ENCODE results near the gene TNFRSF19.

Gene TNFRSF19

DNA sequence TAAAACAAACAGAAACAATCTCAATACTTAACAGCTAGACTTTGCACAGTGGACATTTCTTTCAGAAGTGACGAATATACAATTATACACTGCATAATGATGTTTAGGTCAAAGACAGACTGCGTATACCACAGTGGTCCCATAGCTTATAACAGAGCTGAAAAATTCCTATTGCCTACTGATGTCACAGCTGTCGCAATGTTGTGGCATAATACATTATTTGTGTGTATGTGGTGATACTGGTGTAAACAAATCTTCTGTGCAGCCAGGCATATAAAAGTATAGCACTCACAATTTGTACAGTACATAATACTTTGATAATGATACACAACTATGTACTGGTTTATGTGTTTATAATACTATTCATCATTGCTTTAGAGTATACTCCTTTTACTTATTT is 116.7 kb downstream of the TNFRSF19 start:
- H3K27ac ChIP-seq (ENCODE audit: low read depth, low read length): no peak overlapping the region
- H3K23ac ChIP-seq (ENCODE audit: low read length): no peak overlapping the region
- H4K8ac ChIP-seq (ENCODE audit: low read depth, low read length): no peak overlapping the region
- H3K18ac ChIP-seq (ENCODE audit: low read length): no peak overlapping the region
- H2BK5ac ChIP-seq (ENCODE audit: low read length): no peak overlapping the region
- no peak overlapping the region for H3K9ac ChIP-seq (ENCODE audit: low read length)
- H3K56ac ChIP-seq (ENCODE audit: low read length): no peak overlapping the region
- H3K36me3 ChIP-seq (ENCODE audit: control insufficient read depth, insufficient read depth, low read length): no peaks in the 10 kb centered on the region
- H2AK5ac ChIP-seq (ENCODE audit: low read length): no peak overlapping the region
- H2BK120ac ChIP-seq (ENCODE audit: low read depth, low read length): no peak overlapping the region
- no peak for DNase-seq
- H3K4ac ChIP-seq (ENCODE audit: low read depth, low read length): no peak overlapping the region
- H4K5ac ChIP-seq (ENCODE audit: low read length): no peak overlapping the region
- H3K4me2 ChIP-seq (ENCODE audit: low read length): no peak overlapping the region
- H3K79me1 ChIP-seq (ENCODE audit: low read length): no peaks in the 10 kb centered on the region
- H3K4me1 ChIP-seq (ENCODE audit: control insufficient read depth, low read depth, low read length): no peaks in the 10 kb centered on the region
- no peaks in the 10 kb centered on the region for H3K27me3 ChIP-seq (ENCODE audit: insufficient read depth, low read length, poor library complexity)
- H2BK15ac ChIP-seq (replicated peaks; ENCODE audit: low read depth): no peak overlapping the region
- no peaks in the 10 kb centered on the region for H3K79me2 ChIP-seq (ENCODE audit: control insufficient read depth, insufficient read depth, low read length)
- WGBS (ENCODE audit: extremely low coverage, insufficient coverage, low lambda C conversion rate): no CpG with 5 or more reads among the region's 3 CpGs
- no peak overlapping the region for H3K4me3 ChIP-seq (ENCODE audit: low read length)

DNA sequence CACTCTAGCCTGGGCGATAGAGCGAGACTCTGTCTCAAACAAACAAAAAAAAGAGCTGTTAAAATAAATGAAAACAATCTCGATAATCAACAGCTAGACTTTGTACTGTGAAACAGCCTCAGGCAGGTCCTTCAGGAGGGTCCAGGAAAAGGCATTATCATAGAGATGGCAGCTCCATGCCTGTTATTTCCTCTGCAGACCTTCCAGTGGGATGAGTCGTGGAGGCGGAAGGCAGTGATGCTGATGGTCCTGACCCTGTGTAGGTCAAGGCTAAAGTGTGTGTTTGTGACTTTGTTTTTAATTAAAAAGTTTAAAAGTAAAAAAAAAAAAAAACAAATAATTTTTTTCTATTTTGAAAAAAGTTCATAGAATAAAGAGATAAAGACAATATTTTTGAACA is 117.4 kb downstream of the TNFRSF19 start:
- Histone ChIP-seq H4K5ac (ENCODE audit: low read length) (no peak overlapping the region), H2BK5ac (ENCODE audit: low read length) (no peak overlapping the region), H3K79me1 (ENCODE audit: low read length) (no peaks in the 10 kb centered on the region), H3K4me1 (ENCODE audit: control insufficient read depth, low read depth, low read length) (no peaks in the 10 kb centered on the region), H3K27ac (ENCODE audit: low read depth, low read length) (no peak overlapping the region), H2AK5ac (ENCODE audit: low read length) (no peak overlapping the region), H3K4me2 (ENCODE audit: low read length) (no peak overlapping the region), H2BK15ac (replicated peaks; ENCODE audit: low read depth) (no peak overlapping the region), H3K4me3 (ENCODE audit: low read length) (no peak overlapping the region), H3K36me3 (ENCODE audit: control insufficient read depth, insufficient read depth, low read length) (no peaks in the 10 kb centered on the region), H3K27me3 (ENCODE audit: insufficient read depth, low read length, poor library complexity) (no peaks in the 10 kb centered on the region), H3K23ac (ENCODE audit: low read length) (no peak overlapping the region), H3K56ac (ENCODE audit: low read length) (no peak overlapping the region), H3K79me2 (ENCODE audit: control insufficient read depth, insufficient read depth, low read length) (no peaks in the 10 kb centered on the region), H3K4ac (ENCODE audit: low read depth, low read length) (no peak overlapping the region), H3K18ac (ENCODE audit: low read length) (no peak overlapping the region), H3K9ac (ENCODE audit: low read length) (no peak overlapping the region), H2BK120ac (ENCODE audit: low read depth, low read length) (no peak overlapping the region), H4K8ac (ENCODE audit: low read depth, low read length) (no peak overlapping the region)
- WGBS (ENCODE audit: extremely low coverage, insufficient coverage, low lambda C conversion rate): no CpG with 5 or more reads among the region's 5 CpGs
- no peak for DNase-seq

DNA sequence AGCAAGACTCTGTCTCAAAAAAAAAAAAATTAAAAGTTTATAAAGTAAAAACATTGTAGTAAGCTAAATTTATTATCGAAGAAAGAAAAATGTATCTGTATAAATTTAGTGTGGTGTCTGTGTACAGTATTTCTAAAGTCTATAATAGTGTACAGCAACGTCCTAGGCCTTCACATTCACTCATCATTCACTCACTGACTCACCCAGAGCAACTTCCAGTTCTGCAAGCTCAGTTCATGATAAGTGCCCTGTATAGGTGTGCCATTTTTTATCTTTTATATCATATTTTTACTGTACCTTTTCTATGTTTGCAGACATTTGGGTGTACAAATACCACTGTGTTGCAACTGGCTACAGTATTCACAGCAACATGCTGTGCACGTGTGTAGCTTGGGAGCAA is 118.1 kb downstream of the TNFRSF19 start:
- H2BK120ac ChIP-seq (ENCODE audit: low read depth, low read length): no peak overlapping the region
- H3K79me1 ChIP-seq (ENCODE audit: low read length): no peaks in the 10 kb centered on the region
- H3K9ac ChIP-seq (ENCODE audit: low read length): no peak overlapping the region
- H3K27ac ChIP-seq (ENCODE audit: low read depth, low read length): no peak overlapping the region
- no peak overlapping the region for H3K4me3 ChIP-seq (ENCODE audit: low read length)
- no peaks in the 10 kb centered on the region for H3K36me3 ChIP-seq (ENCODE audit: control insufficient read depth, insufficient read depth, low read length)
- no peak overlapping the region for H3K23ac ChIP-seq (ENCODE audit: low read length)
- no peak overlapping the region for H3K4me2 ChIP-seq (ENCODE audit: low read length)
- WGBS (ENCODE audit: extremely low coverage, insufficient coverage, low lambda C conversion rate): no CpG with 5 or more reads among the region's 3 CpGs
- H4K8ac ChIP-seq (ENCODE audit: low read depth, low read length): no peak overlapping the region
- H3K27me3 ChIP-seq (ENCODE audit: insufficient read depth, low read length, poor library complexity): no peaks in the 10 kb centered on the region
- H3K4ac ChIP-seq (ENCODE audit: low read depth, low read length): no peak overlapping the region
- no peak overlapping the region for H2BK5ac ChIP-seq (ENCODE audit: low read length)
- H3K4me1 ChIP-seq (ENCODE audit: control insufficient read depth, low read depth, low read length): no peaks in the 10 kb centered on the region
- no peak overlapping the region for H3K56ac ChIP-seq (ENCODE audit: low read length)
- H3K18ac ChIP-seq (ENCODE audit: low read length): no peak overlapping the region
- no peak overlapping the region for H4K5ac ChIP-seq (ENCODE audit: low read length)
- H2BK15ac ChIP-seq (replicated peaks; ENCODE audit: low read depth): no peak overlapping the region
- H2AK5ac ChIP-seq (ENCODE audit: low read length): no peak overlapping the region
- H3K79me2 ChIP-seq (ENCODE audit: control insufficient read depth, insufficient read depth, low read length): no peaks in the 10 kb centered on the region
- no peak for DNase-seq

DNA sequence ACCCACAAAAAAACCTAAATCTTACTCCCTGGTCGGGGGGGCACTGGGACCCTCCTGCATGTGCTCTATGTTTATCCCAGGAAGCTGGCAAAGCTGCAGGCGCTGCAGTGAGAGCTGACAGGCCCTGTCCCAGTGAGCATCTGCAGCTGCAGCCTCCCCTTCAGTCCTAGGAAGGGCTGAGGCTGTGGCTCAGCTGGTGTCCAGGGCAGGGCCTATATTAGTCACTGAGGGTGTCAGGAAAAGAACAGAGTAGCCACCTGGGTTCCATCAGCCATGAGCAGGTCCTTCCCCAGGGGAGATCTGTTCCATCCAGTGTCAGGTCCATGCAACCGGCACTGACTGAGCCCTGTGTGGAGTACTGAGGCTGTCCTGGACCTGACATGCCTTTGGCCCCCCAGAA is 120.5 kb downstream of the TNFRSF19 start:
- no CpG with 5 or more reads among the region's 3 CpGs for WGBS (ENCODE audit: extremely low coverage, insufficient coverage, low lambda C conversion rate)
- H3K4me1 ChIP-seq (ENCODE audit: control insufficient read depth, low read depth, low read length): no peaks in the 10 kb centered on the region
- DNase-seq: no peak
- H3K27me3 ChIP-seq (ENCODE audit: insufficient read depth, low read length, poor library complexity): no peaks in the 10 kb centered on the region
- no peak overlapping the region for H2BK15ac ChIP-seq (replicated peaks; ENCODE audit: low read depth)
- H3K18ac ChIP-seq (ENCODE audit: low read length): no peak overlapping the region
- no peak overlapping the region for H3K4me3 ChIP-seq (ENCODE audit: low read length)
- no peak overlapping the region for H3K27ac ChIP-seq (ENCODE audit: low read depth, low read length)
- H2AK5ac ChIP-seq (ENCODE audit: low read length): no peak overlapping the region
- H3K56ac ChIP-seq (ENCODE audit: low read length): no peak overlapping the region
- H3K79me2 ChIP-seq (ENCODE audit: control insufficient read depth, insufficient read depth, low read length): no peaks in the 10 kb centered on the region
- no peak overlapping the region for H2BK120ac ChIP-seq (ENCODE audit: low read depth, low read length)
- no peaks in the 10 kb centered on the region for H3K36me3 ChIP-seq (ENCODE audit: control insufficient read depth, insufficient read depth, low read length)
- H3K4me2 ChIP-seq (ENCODE audit: low read length): no peak overlapping the region
- H4K5ac ChIP-seq (ENCODE audit: low read length): no peak overlapping the region
- H3K23ac ChIP-seq (ENCODE audit: low read length): no peak overlapping the region
- no peak overlapping the region for H3K9ac ChIP-seq (ENCODE audit: low read length)
- H2BK5ac ChIP-seq (ENCODE audit: low read length): no peak overlapping the region
- H3K4ac ChIP-seq (ENCODE audit: low read depth, low read length): no peak overlapping the region
- H3K79me1 ChIP-seq (ENCODE audit: low read length): no peaks in the 10 kb centered on the region
- H4K8ac ChIP-seq (ENCODE audit: low read depth, low read length): no peak overlapping the region

DNA sequence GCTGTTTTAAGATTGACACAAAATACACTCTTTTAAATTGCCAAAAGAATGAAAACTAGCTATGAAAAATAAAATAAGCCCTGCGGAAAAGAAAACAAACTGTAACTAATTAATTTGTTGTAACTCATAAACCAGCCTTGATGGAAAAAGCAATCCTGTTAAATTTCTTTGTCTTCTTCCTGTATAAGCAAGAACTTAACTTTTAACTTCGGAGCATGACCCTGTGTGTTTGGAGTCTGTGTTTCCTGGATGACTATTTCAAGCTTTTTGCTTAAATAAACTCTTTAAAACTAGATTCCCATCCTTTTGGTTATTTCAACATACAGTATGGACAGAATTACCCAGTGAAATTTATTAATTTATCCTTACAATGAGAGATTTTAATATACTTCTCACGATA is 122.6 kb downstream of the TNFRSF19 start:
- H3K79me1 ChIP-seq (ENCODE audit: low read length): no peaks in the 10 kb centered on the region
- no CpG with 5 or more reads among the region's 3 CpGs for WGBS (ENCODE audit: extremely low coverage, insufficient coverage, low lambda C conversion rate)

DNA sequence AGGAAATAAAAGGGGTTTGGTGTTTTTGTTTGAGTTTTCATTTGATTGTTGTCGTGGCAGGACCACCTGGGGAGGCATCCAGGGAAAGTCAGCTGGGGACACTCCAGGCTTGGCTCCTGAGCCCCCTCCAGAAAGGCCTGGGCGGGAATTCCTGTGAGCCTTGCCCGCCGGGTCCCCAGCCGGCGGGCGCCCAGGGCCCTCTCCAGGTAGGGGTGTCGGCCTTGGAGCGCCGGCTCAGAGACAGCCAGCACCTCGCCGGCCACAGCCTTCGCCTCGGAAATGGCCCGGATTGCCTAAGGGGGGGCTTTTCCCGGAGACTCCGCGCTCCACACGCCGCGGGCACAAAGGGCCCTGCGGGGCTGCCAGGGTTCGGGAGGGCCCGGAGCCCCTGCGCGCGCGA is 125.0 kb downstream of the TNFRSF19 start:
- no peak overlapping the region for H3K4me2 ChIP-seq (ENCODE audit: low read length)
- H3K27me3 ChIP-seq (ENCODE audit: insufficient read depth, low read length, poor library complexity): no peaks in the 10 kb centered on the region
- no peaks in the 10 kb centered on the region for H3K79me2 ChIP-seq (ENCODE audit: control insufficient read depth, insufficient read depth, low read length)
- H2AK5ac ChIP-seq (ENCODE audit: low read length): no peak overlapping the region
- no peak overlapping the region for H3K4me3 ChIP-seq (ENCODE audit: low read length)
- no peak overlapping the region for H4K5ac ChIP-seq (ENCODE audit: low read length)
- no peak overlapping the region for H2BK5ac ChIP-seq (ENCODE audit: low read length)
- no peak overlapping the region for H2BK120ac ChIP-seq (ENCODE audit: low read depth, low read length)
- WGBS (ENCODE audit: extremely low coverage, insufficient coverage, low lambda C conversion rate): no CpG with 5 or more reads among the region's 28 CpGs
- H3K9ac ChIP-seq (ENCODE audit: low read length): no peak overlapping the region
- DNase-seq: no peak
- no peak overlapping the region for H3K23ac ChIP-seq (ENCODE audit: low read length)
- no peaks in the 10 kb centered on the region for H3K4me1 ChIP-seq (ENCODE audit: control insufficient read depth, low read depth, low read length)
- no peaks in the 10 kb centered on the region for H3K79me1 ChIP-seq (ENCODE audit: low read length)
- no peak overlapping the region for H2BK15ac ChIP-seq (replicated peaks; ENCODE audit: low read depth)
- H4K8ac ChIP-seq (ENCODE audit: low read depth, low read length): no peak overlapping the region
- H3K18ac ChIP-seq (ENCODE audit: low read length): no peak overlapping the region
- no peak overlapping the region for H3K56ac ChIP-seq (ENCODE audit: low read length)
- H3K27ac ChIP-seq (ENCODE audit: low read depth, low read length): no peak overlapping the region
- no peak overlapping the region for H3K4ac ChIP-seq (ENCODE audit: low read depth, low read length)
- no peaks in the 10 kb centered on the region for H3K36me3 ChIP-seq (ENCODE audit: control insufficient read depth, insufficient read depth, low read length)

More for the DNA sequence above, 122.6 kb downstream of the TNFRSF19 start:
- H3K9ac ChIP-seq (ENCODE audit: low read length): no peak overlapping the region
- no peaks in the 10 kb centered on the region for H3K4me1 ChIP-seq (ENCODE audit: control insufficient read depth, low read depth, low read length)
- H3K4me2 ChIP-seq (ENCODE audit: low read length): no peak overlapping the region
- no peaks in the 10 kb centered on the region for H3K79me2 ChIP-seq (ENCODE audit: control insufficient read depth, insufficient read depth, low read length)
- H2BK120ac ChIP-seq (ENCODE audit: low read depth, low read length): no peak overlapping the region
- H3K18ac ChIP-seq (ENCODE audit: low read length): no peak overlapping the region
- H3K23ac ChIP-seq (ENCODE audit: low read length): no peak overlapping the region
- no peak overlapping the region for H3K4me3 ChIP-seq (ENCODE audit: low read length)
- H2BK5ac ChIP-seq (ENCODE audit: low read length): no peak overlapping the region
- H4K8ac ChIP-seq (ENCODE audit: low read depth, low read length): no peak overlapping the region
- H3K4ac ChIP-seq (ENCODE audit: low read depth, low read length): no peak overlapping the region
- H3K27me3 ChIP-seq (ENCODE audit: insufficient read depth, low read length, poor library complexity): no peaks in the 10 kb centered on the region
- H3K56ac ChIP-seq (ENCODE audit: low read length): no peak overlapping the region
- H4K5ac ChIP-seq (ENCODE audit: low read length): no peak overlapping the region
- H3K36me3 ChIP-seq (ENCODE audit: control insufficient read depth, insufficient read depth, low read length): no peaks in the 10 kb centered on the region
- H3K27ac ChIP-seq (ENCODE audit: low read depth, low read length): no peak overlapping the region
- no peak for DNase-seq
- H2BK15ac ChIP-seq (replicated peaks; ENCODE audit: low read depth): no peak overlapping the region
- H2AK5ac ChIP-seq (ENCODE audit: low read length): no peak overlapping the region
